C4-2B (cell line): ENCODE measurements around the gene TFEB.

Experiments used
- CTCF ChIP-seq: fragments of 450-650 bp; conservative IDR thresholded peaks from 2 replicates; pipeline ENCODE4 v1.5.1; 2017; ENCODE audit warnings: mild to moderate bottlenecking
- ZFX ChIP-seq: fragments of 450-650 bp; IDR thresholded peaks from 2 replicates; pipeline ENCODE4 v1.6.1; 2017

- TF ChIP-seq CTCF (no peak), ZFX (no peak)
Observed at GRCh38 chr6:41689171-41690008, 46.0 kb downstream of the TFEB start.
